ENCODE data around the gene MED7. TPM values are rescaled to one million over a fixed set of nuclear protein-coding genes. Genes with fewer than 3 reads are reported as not detected.

Gene MED7
- total and polyA plus RNA-seq, 4 donors, result 4.1 to 9.2 (median 6.1) TPM

- TF ChIP-seq, protein P1, sequence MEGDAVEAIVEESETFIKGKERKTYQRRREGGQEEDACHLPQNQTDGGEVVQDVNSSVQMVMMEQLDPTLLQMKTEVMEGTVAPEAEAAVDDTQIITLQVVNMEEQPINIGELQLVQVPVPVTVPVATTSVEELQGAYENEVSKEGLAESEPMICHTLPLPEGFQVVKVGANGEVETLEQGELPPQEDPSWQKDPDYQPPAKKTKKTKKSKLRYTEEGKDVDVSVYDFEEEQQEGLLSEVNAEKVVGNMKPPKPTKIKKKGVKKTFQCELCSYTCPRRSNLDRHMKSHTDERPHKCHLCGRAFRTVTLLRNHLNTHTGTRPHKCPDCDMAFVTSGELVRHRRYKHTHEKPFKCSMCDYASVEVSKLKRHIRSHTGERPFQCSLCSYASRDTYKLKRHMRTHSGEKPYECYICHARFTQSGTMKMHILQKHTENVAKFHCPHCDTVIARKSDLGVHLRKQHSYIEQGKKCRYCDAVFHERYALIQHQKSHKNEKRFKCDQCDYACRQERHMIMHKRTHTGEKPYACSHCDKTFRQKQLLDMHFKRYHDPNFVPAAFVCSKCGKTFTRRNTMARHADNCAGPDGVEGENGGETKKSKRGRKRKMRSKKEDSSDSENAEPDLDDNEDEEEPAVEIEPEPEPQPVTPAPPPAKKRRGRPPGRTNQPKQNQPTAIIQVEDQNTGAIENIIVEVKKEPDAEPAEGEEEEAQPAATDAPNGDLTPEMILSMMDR (IDR thresholded peaks at IDR 0.05; ENCODE audit: low read depth, low read length, missing input control), result no peak
- TF ChIP-seq TAF1 (conservative IDR thresholded peaks at IDR 0.05), result no peak
Observed at GRCh38 chr5:157184117-157184670, 41.5 kb upstream of the MED7 start (continued).

DNA sequence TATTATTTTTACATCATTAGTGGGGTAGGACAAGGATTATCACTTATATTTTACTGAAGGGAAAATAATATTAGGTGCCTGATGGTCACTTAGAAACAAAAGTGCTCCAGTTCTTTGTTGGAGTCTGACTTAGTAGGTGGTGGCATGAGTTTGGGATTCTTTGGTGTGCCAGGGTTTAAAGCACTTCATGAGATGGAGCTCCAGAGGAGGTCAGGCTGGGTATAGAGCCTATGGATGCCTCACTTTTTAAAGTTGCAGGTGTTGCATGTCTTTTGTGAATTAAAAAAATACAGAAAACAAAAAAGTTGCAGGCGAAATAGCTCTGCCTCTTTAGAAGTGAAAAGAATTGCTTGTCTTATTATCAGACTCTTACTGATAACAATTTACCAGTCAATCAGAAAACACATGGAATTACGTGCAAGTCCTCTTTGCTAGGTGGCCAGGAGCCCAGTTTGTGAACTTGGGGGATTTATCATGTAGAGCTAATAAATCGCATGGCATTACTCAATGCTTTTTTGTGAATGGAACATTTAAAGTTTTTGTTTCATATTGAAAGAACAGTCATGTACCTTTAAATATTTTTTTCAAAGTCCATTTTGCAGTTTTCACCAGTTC, 39.6 kb upstream of the MED7 start:
- WGBS, result 68% methylated on average over 3 of the region's 3 CpGs
- peaks cover 0 to 5% (median 0%) of the 10 kb centered on the region in 4 donors for H3K27me3 ChIP-seq (ENCODE audit: control insufficient read depth in 4 of 4, insufficient read depth in 4 of 4, low read length in 3 of 4)
- no peaks in the 10 kb centered on the region for H3K4me1 ChIP-seq (ENCODE audit: control insufficient read depth in 4 of 4, insufficient read depth in 4 of 4, low read length in 3 of 4)
- H3K36me3 ChIP-seq (ENCODE audit: control insufficient read depth in 4 of 4, insufficient read depth in 3 of 4, low read depth in 1 of 4, low read length in 3 of 4), result no peaks in the 10 kb centered on the region
- no peak for DNase-seq (ENCODE audit: low spot score)
- no peak for TF ChIP-seq HNF4G (IDR thresholded peaks at IDR 0.05)
- no peak for TF ChIP-seq EGR1 (IDR thresholded peaks at IDR 0.05; ENCODE audit: low read depth in 2 of 2)
- TF ChIP-seq FOXA1 (IDR thresholded peaks at IDR 0.05), result no peak
- TF ChIP-seq TAF1 (conservative IDR thresholded peaks at IDR 0.05), result no peak
- TF ChIP-seq GABPA (IDR thresholded peaks at IDR 0.05 in 1 of 2, conservative IDR thresholded peaks at IDR 0.05 in 1 of 2), result no peak
- TF ChIP-seq HNF4A (conservative IDR thresholded peaks at IDR 0.05), result no peak
- TF ChIP-seq FOXA2 (IDR thresholded peaks at IDR 0.05), result no peak
- TF ChIP-seq NR2F2 (IDR thresholded peaks at IDR 0.05), result no peak
- no peak for TF ChIP-seq SP1 (IDR thresholded peaks at IDR 0.05)
- TF ChIP-seq, protein P1 (IDR thresholded peaks at IDR 0.05; ENCODE audit: low read depth, low read length, missing input control), result no peak
- TF ChIP-seq, protein P2, sequence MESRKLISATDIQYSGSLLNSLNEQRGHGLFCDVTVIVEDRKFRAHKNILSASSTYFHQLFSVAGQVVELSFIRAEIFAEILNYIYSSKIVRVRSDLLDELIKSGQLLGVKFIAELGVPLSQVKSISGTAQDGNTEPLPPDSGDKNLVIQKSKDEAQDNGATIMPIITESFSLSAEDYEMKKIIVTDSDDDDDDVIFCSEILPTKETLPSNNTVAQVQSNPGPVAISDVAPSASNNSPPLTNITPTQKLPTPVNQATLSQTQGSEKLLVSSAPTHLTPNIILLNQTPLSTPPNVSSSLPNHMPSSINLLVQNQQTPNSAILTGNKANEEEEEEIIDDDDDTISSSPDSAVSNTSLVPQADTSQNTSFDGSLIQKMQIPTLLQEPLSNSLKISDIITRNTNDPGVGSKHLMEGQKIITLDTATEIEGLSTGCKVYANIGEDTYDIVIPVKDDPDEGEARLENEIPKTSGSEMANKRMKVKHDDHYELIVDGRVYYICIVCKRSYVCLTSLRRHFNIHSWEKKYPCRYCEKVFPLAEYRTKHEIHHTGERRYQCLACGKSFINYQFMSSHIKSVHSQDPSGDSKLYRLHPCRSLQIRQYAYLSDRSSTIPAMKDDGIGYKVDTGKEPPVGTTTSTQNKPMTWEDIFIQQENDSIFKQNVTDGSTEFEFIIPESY (IDR thresholded peaks at IDR 0.05), result no peak
- TF ChIP-seq ATF3 (IDR thresholded peaks at IDR 0.05), result no peak
- TF ChIP-seq RAD21 (IDR thresholded peaks at IDR 0.05), result no peak
- TF ChIP-seq, protein P3, sequence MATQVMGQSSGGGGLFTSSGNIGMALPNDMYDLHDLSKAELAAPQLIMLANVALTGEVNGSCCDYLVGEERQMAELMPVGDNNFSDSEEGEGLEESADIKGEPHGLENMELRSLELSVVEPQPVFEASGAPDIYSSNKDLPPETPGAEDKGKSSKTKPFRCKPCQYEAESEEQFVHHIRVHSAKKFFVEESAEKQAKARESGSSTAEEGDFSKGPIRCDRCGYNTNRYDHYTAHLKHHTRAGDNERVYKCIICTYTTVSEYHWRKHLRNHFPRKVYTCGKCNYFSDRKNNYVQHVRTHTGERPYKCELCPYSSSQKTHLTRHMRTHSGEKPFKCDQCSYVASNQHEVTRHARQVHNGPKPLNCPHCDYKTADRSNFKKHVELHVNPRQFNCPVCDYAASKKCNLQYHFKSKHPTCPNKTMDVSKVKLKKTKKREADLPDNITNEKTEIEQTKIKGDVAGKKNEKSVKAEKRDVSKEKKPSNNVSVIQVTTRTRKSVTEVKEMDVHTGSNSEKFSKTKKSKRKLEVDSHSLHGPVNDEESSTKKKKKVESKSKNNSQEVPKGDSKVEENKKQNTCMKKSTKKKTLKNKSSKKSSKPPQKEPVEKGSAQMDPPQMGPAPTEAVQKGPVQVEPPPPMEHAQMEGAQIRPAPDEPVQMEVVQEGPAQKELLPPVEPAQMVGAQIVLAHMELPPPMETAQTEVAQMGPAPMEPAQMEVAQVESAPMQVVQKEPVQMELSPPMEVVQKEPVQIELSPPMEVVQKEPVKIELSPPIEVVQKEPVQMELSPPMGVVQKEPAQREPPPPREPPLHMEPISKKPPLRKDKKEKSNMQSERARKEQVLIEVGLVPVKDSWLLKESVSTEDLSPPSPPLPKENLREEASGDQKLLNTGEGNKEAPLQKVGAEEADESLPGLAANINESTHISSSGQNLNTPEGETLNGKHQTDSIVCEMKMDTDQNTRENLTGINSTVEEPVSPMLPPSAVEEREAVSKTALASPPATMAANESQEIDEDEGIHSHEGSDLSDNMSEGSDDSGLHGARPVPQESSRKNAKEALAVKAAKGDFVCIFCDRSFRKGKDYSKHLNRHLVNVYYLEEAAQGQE (IDR thresholded peaks at IDR 0.05), result no peak
- TF ChIP-seq RXRA (IDR thresholded peaks at IDR 0.05), result no peak
- no peak overlapping the region for H3K9ac ChIP-seq (ENCODE audit: low read depth in 1 of 2, low read length in 2 of 2)
- H3K4me3 ChIP-seq (ENCODE audit: low read depth in 1 of 3, low read length in 3 of 3), result no peak overlapping the region
- no peak overlapping the region for H3K27ac ChIP-seq (ENCODE audit: low read depth in 1 of 2, low read length in 2 of 2)
- H3K9me3 ChIP-seq (ENCODE audit: control insufficient read depth in 4 of 4, low read length in 3 of 4), result peaks cover 0 to 3% (median 0%) of the 10 kb centered on the region in 4 donors
